ENCODE results near the gene SLC6A5.

The SLC6A5 gene

DNA sequence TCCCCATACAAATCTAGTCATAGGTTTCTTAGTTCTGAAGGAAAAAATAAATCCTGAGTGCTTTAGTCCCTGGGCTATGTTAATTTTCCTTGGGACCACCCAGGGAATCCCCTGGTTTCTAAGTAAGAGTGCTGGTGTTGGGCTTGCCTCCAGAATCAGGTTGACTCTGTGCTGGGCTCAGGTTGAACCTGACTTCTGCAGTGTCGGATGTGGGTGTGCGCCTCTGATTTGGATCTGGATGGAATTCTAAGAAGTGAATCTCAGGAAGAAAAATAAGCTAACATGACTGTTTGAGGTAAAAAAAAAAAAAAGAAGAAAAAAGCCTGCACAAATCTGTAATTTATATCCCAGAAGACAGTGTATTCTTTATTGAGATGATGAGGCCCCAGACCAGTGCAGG, 41.0 kb downstream of the SLC6A5 start:
- TF ChIP-seq, protein P1, sequence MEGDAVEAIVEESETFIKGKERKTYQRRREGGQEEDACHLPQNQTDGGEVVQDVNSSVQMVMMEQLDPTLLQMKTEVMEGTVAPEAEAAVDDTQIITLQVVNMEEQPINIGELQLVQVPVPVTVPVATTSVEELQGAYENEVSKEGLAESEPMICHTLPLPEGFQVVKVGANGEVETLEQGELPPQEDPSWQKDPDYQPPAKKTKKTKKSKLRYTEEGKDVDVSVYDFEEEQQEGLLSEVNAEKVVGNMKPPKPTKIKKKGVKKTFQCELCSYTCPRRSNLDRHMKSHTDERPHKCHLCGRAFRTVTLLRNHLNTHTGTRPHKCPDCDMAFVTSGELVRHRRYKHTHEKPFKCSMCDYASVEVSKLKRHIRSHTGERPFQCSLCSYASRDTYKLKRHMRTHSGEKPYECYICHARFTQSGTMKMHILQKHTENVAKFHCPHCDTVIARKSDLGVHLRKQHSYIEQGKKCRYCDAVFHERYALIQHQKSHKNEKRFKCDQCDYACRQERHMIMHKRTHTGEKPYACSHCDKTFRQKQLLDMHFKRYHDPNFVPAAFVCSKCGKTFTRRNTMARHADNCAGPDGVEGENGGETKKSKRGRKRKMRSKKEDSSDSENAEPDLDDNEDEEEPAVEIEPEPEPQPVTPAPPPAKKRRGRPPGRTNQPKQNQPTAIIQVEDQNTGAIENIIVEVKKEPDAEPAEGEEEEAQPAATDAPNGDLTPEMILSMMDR (IDR thresholded peaks at IDR 0.05; ENCODE audit: low read depth, low read length), result no peak
- TF ChIP-seq EZH2phosphoT487 (IDR thresholded peaks at IDR 0.05; ENCODE audit: low read depth), result no peak
- H3K4me1 ChIP-seq (ENCODE audit: low read length), result peaks cover 5% of the 10 kb centered on the region
- no peak overlapping the region for H3K9ac ChIP-seq (ENCODE audit: low read length)
- H3K27ac ChIP-seq (ENCODE audit: low read length), result no peak overlapping the region
- no peak overlapping the region for H3K4me2 ChIP-seq (ENCODE audit: low read length)
- H2AFZ ChIP-seq (ENCODE audit: low read depth, low read length), result no peak overlapping the region
- H4K20me1 ChIP-seq (ENCODE audit: insufficient read depth, low read length), result no peaks in the 10 kb centered on the region
- no peaks in the 10 kb centered on the region for H3K27me3 ChIP-seq (ENCODE audit: low read depth, low read length)
- no peaks in the 10 kb centered on the region for H3K79me2 ChIP-seq (ENCODE audit: low read length)
- H3K9me3 ChIP-seq (ENCODE audit: insufficient read depth, low read length), result no peaks in the 10 kb centered on the region
- no peaks in the 10 kb centered on the region for H3K36me3 ChIP-seq (replicated peaks; ENCODE audit: low read depth, low read length)
- H3K4me3 ChIP-seq (ENCODE audit: low read length), result no peak overlapping the region

DNA sequence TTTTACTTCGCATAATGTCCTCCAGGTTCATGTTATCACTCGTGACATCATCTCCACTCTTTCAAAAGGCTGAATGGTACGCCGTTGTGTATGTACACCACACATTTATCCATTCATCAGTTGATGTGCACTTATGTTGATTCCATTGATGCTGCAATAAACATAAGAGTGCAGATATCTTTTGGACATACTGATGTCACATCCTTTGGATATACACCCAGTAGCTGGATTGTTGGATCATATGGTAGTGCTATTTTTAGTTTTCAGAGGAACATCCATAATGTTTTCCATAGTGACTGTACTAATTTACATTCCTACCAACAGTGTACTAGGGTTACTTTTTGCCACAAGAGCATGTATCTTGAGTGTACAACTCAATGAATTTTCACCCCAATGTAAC, 45.0 kb downstream of the SLC6A5 start:
- Histone ChIP-seq H2AFZ (ENCODE audit: low read depth, low read length) (no peak overlapping the region), H4K20me1 (ENCODE audit: insufficient read depth, low read length) (no peaks in the 10 kb centered on the region), H3K4me3 (ENCODE audit: low read length) (no peak overlapping the region), H3K4me2 (ENCODE audit: low read length) (no peak overlapping the region), H3K27me3 (ENCODE audit: low read depth, low read length) (no peaks in the 10 kb centered on the region), H3K27ac (ENCODE audit: low read length) (no peak overlapping the region), H3K4me1 (ENCODE audit: low read length) (peaks cover 5% of the 10 kb centered on the region), H3K79me2 (ENCODE audit: low read length) (no peaks in the 10 kb centered on the region), H3K36me3 (replicated peaks; ENCODE audit: low read depth, low read length) (no peaks in the 10 kb centered on the region), H3K9me3 (ENCODE audit: insufficient read depth, low read length) (no peaks in the 10 kb centered on the region), H3K9ac (ENCODE audit: low read length) (no peak overlapping the region)
- TF ChIP-seq EZH2phosphoT487 (IDR thresholded peaks at IDR 0.05; ENCODE audit: low read depth), result no peak
- TF ChIP-seq, protein P1 (IDR thresholded peaks at IDR 0.05; ENCODE audit: low read depth, low read length), result no peak

DNA sequence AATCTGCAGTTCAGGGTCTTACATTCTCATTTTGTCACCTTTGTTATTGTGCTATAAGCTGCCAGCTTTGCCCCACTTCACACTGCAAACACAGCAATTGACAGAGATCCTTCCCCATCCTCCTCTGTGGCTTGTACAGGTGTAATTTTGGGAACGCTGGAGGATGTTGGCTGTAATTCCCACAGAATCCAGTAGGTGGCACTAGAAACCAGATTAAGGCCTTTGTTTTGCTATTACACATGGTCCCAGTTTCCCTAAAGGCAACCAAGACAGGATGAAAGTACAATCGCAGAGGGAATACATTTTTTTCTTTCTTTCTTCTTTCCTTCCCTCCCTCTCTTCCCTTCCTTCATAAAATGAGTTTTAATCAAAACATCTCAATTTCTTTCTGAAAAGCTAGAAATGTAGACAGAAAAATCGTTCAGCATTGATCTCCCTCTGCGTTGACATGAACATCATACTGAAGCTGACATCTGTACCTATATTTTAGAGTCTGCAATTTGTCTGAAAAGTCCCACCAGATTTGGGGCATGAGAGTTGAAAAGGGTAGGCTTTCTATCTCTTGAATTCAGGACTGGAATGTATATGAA, 48.7 kb downstream of the SLC6A5 start:
- H3K27ac ChIP-seq (ENCODE audit: low read length), result no peak overlapping the region
- TF ChIP-seq, protein P1 (IDR thresholded peaks at IDR 0.05; ENCODE audit: low read depth, low read length), result peak; percentile 90
- no peak for TF ChIP-seq EZH2phosphoT487 (IDR thresholded peaks at IDR 0.05; ENCODE audit: low read depth)
- H3K9ac ChIP-seq (ENCODE audit: low read length), result no peak overlapping the region
- H3K4me2 ChIP-seq (ENCODE audit: low read length), result no peak overlapping the region
- H3K4me3 ChIP-seq (ENCODE audit: low read length), result no peak overlapping the region
- H3K79me2 ChIP-seq (ENCODE audit: low read length), result no peaks in the 10 kb centered on the region
- H3K27me3 ChIP-seq (ENCODE audit: low read depth, low read length), result 0 out of 2 replicates have a peak, but pooled peaks cover 4% of the 10 kb centered on the region
- no peaks in the 10 kb centered on the region for H3K36me3 ChIP-seq (replicated peaks; ENCODE audit: low read depth, low read length)
- H4K20me1 ChIP-seq (ENCODE audit: insufficient read depth, low read length), result no peaks in the 10 kb centered on the region
- no peaks in the 10 kb centered on the region for H3K4me1 ChIP-seq (ENCODE audit: low read length)
- no peaks in the 10 kb centered on the region for H3K9me3 ChIP-seq (ENCODE audit: insufficient read depth, low read length)
- H2AFZ ChIP-seq (ENCODE audit: low read depth, low read length), result no peak overlapping the region

DNA sequence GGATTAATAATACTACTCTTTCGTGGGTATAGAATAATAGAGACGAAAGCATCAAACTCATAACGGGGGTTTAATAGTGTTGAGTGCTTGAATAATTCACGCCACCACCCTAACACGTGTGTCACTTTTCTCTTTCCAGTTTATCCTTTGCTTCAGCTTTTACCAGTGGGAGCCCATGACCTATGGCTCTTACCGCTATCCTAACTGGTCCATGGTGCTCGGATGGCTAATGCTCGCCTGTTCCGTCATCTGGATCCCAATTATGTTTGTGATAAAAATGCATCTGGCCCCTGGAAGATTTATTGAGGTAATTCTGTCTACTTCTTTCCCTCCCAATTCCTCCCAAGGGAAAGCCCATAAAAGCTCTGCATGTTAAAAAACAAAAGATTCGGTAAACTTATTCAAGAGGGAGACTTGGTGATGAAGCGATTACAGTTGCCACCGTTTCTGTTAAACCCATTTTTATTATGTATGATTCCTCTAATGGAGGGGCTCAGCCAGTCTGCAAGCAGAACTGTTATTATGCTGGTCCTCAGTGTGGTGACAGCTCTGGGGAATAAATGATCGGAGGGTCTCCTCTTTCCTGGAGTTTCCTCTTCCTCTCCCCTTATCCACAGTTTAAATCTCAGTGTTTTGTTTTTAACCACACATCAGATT, 52.9 kb downstream of the SLC6A5 start:
- H4K20me1 ChIP-seq (ENCODE audit: insufficient read depth, low read length), result no peaks in the 10 kb centered on the region
- H3K9ac ChIP-seq (ENCODE audit: low read length), result no peak overlapping the region
- peaks cover 7% of the 10 kb centered on the region for H3K27me3 ChIP-seq (ENCODE audit: low read depth, low read length)
- H3K4me3 ChIP-seq (ENCODE audit: low read length), result no peak overlapping the region
- H3K79me2 ChIP-seq (ENCODE audit: low read length), result no peaks in the 10 kb centered on the region
- H3K4me1 ChIP-seq (ENCODE audit: low read length), result no peaks in the 10 kb centered on the region
- no peak overlapping the region for H2AFZ ChIP-seq (ENCODE audit: low read depth, low read length)
- H3K36me3 ChIP-seq (replicated peaks; ENCODE audit: low read depth, low read length), result no peaks in the 10 kb centered on the region
- TF ChIP-seq EZH2phosphoT487 (IDR thresholded peaks at IDR 0.05; ENCODE audit: low read depth), result no peak
- TF ChIP-seq, protein P1 (IDR thresholded peaks at IDR 0.05; ENCODE audit: low read depth, low read length), result no peak
- no peak overlapping the region for H3K4me2 ChIP-seq (ENCODE audit: low read length)
- no peaks in the 10 kb centered on the region for H3K9me3 ChIP-seq (ENCODE audit: insufficient read depth, low read length)
- H3K27ac ChIP-seq (ENCODE audit: low read length), result no peak overlapping the region

Measured in OCI-LY3 (cell line).